Peyer's patch (tissue), 4 donors: ENCODE measurements around the gene MAN1A2. TPM values are rescaled to one million over a fixed set of nuclear protein-coding genes. Genes with fewer than 3 reads are reported as not detected.
"Not testable (repeated sequence)": the region's sequence is repeated elsewhere in the genome, so short reads cannot be mapped to it uniquely, and the experiment has no call there.

Experiments used
- DNase-seq, 3 donors: peaks; one replicate each; pipeline ENCODE4 v3.0.0-alpha.2; 2017 to 2019
- H3K27ac ChIP-seq, 4 donors: fragments of 200-600 bp; sonication (generic); one replicate each; pipeline ENCODE4 v1.5.1; 2016 to 2019
- H3K27me3 ChIP-seq, 2 donors: fragments of 200-600 bp; sonication (generic); one replicate each; pipeline ENCODE4 v1.5.1; 2019
- H3K36me3 ChIP-seq, 3 donors: fragments of 200-600 bp; sonication (generic); one replicate each; pipeline ENCODE4 v1.5.1; 2016 to 2019
- H3K4me1 ChIP-seq, 4 donors: fragments of 200-600 bp; sonication (generic); one replicate each; pipeline ENCODE4 v1.5.1; 2016 to 2019
- H3K4me3 ChIP-seq, 4 donors: fragments of 200-600 bp; sonication (generic); 1 replicate in 3 of 4; 2 replicates in 1 of 4; pipeline ENCODE4 v1.5.1; 2016 to 2019; ENCODE audit warnings: mild to moderate bottlenecking in 1 of 4
- H3K9me3 ChIP-seq, 4 donors: fragments of 200-600 bp; sonication (generic); one replicate each; pipeline ENCODE4 v1.5.1; 2016 to 2019; ENCODE audit warnings: mild to moderate bottlenecking in 1 of 4
- CTCF ChIP-seq, 6 experiments: fragments of 450-650 bp in 4 of 6; fragments of 200-600 bp in 2 of 6; sonication (generic) in 1 of 6; IDR thresholded peaks; one replicate each; pipeline ENCODE4 v1.5.1; 2017 to 2019; ENCODE audit warnings: antibody characterized with exemption in 6 of 6, mild to moderate bottlenecking in 3 of 6, moderate library complexity in 1 of 6
- POLR2A ChIP-seq, 2 donors: fragments of 450-650 bp; IDR thresholded peaks; one replicate each; pipeline ENCODE4 v1.5.1; 2017; ENCODE audit warnings: antibody characterized with exemption in 2 of 2, mild to moderate bottlenecking in 2 of 2, moderate library complexity in 2 of 2
- total RNA-seq, 4 donors: library from RNA; depleted of rRNA; stranded (reverse); fragments of >200 nt; gene quantifications; one replicate each; pipeline ENCODE4 v1.1.0, GENCODE V29; 2016

Gene MAN1A2
- total RNA-seq, 4 donors from 2014 or later = 43.2 to 53.8 (median 49.4) TPM

GRCh38 chr1:117324357-117324756, 42.9 kb upstream of the MAN1A2 start:
- Histone ChIP-seq H3K4me1 (peaks cover 0 to 8% (median 0%) of the 10 kb centered on the region in 4 donors), H3K36me3 (no peaks in the 10 kb centered on the region), H3K9me3 (no peaks in the 10 kb centered on the region), H3K4me3 (no peak overlapping the region), H3K27me3 (no peaks in the 10 kb centered on the region), H3K27ac (no peak overlapping the region)
- TF ChIP-seq POLR2A (IDR thresholded peaks at IDR 0.05) = no peak
- TF ChIP-seq CTCF (IDR thresholded peaks at IDR 0.05) = no peak
- no peak for DNase-seq

- not testable (repeated sequence) for H3K9me3 ChIP-seq, H3K27ac ChIP-seq, H3K27me3 ChIP-seq, H3K36me3 ChIP-seq, H3K4me1 ChIP-seq, DNase-seq, H3K4me3 ChIP-seq
These were observed 41.2 kb upstream of the MAN1A2 start for GRCh38 chr1:117326035-117326434.

GRCh38 chr1:117327011-117327410, 40.2 kb upstream of the MAN1A2 start:
- Histone ChIP-seq H3K36me3 (no peaks in the 10 kb centered on the region), H3K9me3 (no peaks in the 10 kb centered on the region), H3K27me3 (no peaks in the 10 kb centered on the region), H3K27ac (no peak overlapping the region), H3K4me3 (no peak overlapping the region), H3K4me1 (no peaks in the 10 kb centered on the region)
- no peak for DNase-seq
- TF ChIP-seq CTCF (IDR thresholded peaks at IDR 0.05) (no peak), POLR2A (IDR thresholded peaks at IDR 0.05) (no peak)

- Histone ChIP-seq H3K27ac (no peak overlapping the region), H3K4me3 (no peak overlapping the region), H3K36me3 (no peaks in the 10 kb centered on the region), H3K27me3 (no peaks in the 10 kb centered on the region), H3K9me3 (peaks cover 0 to 5% (median 0%) of the 10 kb centered on the region in 4 donors), H3K4me1 (no peaks in the 10 kb centered on the region)
- no peak for TF ChIP-seq POLR2A (IDR thresholded peaks at IDR 0.05)
- no peak for TF ChIP-seq CTCF (IDR thresholded peaks at IDR 0.05)
- DNase-seq = no peak
These were observed 31.7 kb upstream of the MAN1A2 start for GRCh38 chr1:117335376-117336086.

- H3K9me3 ChIP-seq = peaks cover 0 to 5% (median 0%) of the 10 kb centered on the region in 4 donors
- no peak overlapping the region for H3K27ac ChIP-seq
- DNase-seq = no peak
- H3K4me1 ChIP-seq = no peaks in the 10 kb centered on the region
- H3K36me3 ChIP-seq = no peaks in the 10 kb centered on the region
- no peak overlapping the region for H3K4me3 ChIP-seq
- no peaks in the 10 kb centered on the region for H3K27me3 ChIP-seq
- no peak for TF ChIP-seq POLR2A (IDR thresholded peaks at IDR 0.05)
- no peak for TF ChIP-seq CTCF (IDR thresholded peaks at IDR 0.05)
These were observed 31.0 kb upstream of the MAN1A2 start for GRCh38 chr1:117336088-117336817.
